Measurements from ENCODE around the gene HOXB6.

HOXB6 gene

DNA sequence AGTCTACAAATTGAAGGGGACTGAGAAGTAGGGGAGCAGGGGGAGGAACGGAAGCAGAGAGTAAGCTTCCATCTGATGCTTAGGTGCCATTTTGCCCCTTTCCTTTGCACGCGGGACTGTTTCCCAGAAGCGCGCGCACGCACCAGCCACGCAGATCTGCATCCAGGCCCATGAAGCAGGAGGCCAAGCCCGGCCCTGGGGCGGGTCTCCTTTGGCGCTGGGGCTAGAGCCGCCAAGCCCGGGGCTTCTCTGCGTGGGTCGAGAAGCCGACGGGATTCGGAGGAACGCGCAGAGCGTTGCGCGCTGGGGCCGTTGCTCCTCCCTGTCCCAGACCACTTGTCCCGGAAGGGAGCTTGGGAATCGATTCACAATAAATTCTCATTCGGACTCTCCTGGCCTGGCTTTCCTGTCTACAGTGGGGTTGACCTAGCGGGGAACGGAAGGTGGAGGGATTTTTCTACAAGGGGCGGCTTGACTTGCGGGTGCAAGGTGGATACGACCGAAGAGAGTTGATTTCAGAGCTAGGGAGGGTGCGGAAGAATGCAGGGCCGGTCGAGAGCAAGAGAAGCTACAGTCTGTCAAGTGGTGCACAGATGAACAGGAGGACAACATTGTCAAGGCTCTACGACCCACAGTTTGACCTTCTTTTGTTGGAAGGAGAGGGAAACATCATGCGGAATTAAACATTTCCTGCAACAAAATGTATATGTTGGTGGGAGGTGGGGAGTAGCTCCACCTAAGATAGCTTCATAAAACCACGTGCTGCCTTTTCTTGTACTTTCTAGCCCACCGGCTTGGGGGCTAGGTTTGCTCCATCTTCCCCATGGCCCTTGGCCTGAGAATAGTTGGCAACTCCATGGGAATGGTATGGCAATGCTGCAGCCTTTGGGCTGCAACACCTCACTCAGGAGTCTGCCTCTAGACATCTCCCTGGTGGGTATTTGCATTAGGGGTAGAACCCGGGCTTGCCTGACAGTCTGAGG, 16.9 kb upstream of the HOXB6 start:
- DNase-seq (ENCODE audit: low read depth, low spot score): no peak

DNA sequence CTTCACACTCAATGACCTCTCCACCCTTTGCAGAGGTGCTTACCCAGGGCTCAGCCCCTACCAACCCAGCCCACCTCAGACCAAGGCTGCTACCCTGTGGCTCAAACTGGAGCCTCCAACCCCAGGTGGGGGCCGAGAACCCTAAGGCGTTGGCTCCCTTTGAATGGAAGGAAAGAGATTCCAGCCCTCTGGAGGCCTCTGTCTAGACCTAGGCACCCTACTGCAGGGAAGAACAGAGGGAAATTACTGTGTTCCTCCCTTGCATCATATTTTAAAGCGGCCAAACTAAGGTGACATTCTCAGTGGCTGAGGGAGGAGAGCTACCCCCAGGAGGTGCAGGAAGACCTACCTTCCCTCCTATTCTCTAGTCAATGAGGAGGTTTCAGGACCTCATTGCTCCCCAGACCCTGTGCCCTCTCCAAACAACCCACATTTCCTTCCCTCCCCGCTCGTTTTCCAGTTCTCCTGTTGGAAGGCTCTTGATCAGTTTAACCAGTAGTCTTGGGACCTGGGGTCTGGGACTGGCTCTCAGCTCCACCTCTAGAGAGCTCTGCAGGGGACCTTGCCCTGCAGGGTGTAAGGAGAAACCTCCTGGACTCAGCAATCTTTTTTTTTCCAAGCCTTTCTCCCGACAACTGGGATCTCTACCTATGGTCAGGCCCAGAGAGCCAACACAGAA, 15.8 kb upstream of the HOXB6 start:
- no peak for DNase-seq (ENCODE audit: low read depth, low spot score)

DNA sequence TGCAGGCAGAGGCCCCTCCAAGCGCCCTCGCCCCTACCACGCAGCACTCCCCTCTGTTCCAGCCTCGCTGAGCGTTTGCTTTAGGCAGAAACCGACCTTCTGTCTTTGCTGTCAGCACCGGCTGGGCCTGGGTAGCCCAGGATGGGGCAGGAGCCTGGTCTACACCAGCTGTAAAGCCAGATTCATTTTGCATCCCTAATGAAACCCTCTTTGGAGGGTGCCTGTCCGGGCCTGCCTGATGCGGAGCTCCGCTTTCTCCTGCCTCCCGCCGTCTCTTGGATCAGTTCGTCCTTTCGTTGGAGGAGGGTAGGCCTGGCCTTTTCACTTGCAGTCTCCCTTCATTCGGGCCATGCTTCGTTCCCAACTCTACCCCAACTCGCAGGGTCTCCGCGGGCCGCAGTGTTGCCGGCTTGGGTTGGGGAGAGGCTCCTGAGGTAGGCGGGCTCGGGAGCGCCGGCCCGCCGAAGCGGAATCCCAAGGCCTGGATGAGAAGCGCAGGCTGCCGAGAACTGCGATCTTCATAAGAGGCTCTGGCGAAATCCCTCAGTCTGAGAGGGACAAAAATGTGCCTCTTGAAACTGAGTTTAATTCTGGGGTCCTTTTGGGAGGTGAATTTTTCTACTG, 15.2 kb upstream of the HOXB6 start:
- no peak for DNase-seq (ENCODE audit: low read depth, low spot score)

DNA sequence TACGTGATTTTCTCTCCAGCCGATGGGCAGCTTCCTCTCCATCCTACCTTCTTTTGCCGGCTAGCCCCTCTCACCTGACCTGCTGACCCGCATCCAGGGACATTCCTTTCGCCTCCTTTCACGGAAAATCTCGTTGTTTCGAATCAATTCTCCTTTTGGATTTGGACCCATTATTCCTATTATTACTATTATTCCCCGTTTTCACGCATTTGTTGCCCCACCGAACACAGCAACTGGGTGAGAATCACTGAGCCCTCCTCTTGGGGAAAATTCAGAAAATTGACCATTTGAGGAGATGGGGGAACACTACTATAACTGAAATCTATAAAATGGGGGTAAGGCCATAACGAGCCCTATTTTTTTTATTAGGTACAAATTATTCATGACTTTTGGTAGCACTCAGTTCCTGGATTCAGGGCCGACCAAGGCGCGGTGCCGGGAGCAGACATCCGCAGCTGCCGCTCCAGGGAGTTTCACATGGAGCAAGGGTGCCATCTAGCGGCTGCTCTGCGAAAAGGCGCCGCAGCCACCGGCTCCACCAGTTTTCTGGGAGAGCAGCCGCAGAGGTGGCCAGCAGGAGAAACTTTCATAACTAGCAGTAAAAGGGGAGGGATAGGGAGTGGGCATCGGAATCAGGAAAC, 13.6 kb upstream of the HOXB6 start:
- DNase-seq (ENCODE audit: low read depth, low spot score): peak; percentile 68

DNA sequence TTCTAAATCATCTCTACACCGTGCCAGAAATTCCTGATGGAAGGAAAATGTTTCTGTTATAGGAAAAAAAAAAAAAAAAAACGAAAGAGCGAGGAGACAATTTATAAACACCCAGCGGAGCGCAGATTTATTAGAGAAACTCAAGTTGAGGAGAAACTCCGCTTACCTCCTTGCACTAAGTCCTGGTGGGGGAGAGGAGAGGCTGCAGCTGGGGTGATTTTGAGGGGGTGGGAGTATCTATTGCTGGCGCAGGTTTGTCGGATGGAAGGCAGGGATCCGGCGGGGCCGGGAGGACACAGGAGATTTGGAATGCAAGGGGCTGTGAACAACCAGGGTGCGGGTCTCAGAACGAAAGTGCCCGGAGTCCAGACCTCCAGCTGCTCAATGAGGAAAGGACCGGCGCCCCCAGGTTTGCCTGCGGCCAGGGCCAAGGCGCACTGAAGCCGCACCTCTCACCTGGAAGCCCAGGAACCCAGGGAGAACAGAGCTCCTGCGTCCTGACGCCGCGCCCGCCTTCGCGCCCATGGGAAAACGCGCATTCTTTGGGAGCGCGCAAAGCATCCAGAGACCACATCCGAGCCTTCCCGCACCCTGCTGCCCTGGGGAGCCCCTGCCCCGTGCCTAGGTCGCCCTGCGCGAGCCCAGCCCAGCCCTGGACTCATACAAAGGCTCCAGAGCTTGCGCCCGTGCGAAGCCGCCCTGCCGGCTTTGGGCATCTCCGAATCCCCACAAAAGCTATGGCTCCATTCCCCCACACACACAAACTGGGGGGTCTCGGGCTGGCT, 12.9 kb upstream of the HOXB6 start:
- no peak for DNase-seq (ENCODE audit: low read depth, low spot score)

DNA sequence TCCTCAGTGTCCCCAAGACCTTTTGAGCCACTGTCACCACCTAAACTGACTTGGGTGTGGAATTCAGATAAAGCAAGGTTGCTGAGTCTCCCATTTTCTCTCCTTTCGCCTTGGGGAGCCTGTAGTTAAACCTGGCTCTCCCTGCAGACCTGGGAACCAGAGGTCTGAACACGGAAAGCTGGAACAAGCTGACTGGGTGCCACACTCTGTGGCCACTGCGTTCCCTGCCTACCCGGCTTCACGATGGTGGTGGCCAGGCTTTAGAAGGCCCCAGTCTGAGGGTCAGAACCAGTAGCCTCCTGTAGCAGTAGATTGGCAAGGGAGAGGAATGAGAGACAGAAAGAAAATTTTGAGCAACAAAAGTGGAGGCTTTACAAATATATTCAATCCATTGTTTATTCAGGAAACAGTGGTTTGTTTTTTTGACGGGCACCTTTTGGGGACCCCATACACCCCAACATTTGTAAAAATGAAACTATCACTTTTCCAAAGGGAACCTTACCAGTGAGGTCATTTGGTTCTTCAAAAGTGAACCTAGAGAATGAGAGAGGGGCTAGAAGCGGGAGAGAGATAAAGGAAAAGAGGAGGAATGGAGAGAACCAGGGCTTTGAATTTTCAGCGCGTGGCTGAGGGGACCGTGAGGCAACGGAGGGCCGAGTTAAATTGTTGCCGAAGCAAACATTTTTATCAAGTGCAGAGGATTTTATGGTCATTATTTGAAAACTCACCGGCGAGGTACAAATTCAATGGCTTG, 12.1 kb upstream of the HOXB6 start:
- DNase-seq (ENCODE audit: low read depth, low spot score): no peak

DNA sequence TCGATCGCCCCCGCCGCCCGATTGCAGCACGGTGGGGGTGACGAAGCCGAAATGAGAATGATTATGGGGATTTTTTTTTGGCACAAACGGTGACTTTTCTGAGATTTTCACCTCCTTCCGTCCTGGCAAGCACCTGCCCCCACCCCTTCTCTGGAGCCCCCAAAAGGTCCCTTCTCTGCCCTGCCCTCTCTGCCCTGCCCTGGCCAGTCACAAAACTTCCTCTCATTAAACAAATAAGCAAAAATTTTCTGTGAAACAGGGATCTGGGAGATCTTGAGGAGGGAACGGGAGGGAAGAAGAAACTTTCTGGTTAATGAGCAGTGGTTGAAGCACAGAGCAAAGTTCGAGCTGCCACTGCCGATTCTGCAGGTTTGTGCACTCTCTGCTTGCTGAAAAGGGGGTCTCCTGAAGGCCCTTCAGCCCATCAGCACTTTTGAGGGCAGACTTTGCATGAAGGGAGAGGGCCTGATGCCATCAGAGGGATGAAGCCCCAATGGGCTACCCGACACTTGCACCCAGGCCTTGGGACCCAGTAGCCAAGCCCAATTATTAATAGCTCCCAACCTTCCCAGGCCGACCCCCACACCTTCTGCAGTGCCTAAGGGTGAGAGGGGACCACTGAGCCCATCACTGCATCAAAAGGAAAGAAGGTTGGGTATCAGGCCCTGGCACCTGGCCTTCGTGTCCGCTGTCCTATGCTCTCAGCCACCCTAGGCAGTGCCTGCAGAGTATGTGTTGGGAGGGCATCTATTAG, 11.4 kb upstream of the HOXB6 start:
- no peak for DNase-seq (ENCODE audit: low read depth, low spot score)

DNA sequence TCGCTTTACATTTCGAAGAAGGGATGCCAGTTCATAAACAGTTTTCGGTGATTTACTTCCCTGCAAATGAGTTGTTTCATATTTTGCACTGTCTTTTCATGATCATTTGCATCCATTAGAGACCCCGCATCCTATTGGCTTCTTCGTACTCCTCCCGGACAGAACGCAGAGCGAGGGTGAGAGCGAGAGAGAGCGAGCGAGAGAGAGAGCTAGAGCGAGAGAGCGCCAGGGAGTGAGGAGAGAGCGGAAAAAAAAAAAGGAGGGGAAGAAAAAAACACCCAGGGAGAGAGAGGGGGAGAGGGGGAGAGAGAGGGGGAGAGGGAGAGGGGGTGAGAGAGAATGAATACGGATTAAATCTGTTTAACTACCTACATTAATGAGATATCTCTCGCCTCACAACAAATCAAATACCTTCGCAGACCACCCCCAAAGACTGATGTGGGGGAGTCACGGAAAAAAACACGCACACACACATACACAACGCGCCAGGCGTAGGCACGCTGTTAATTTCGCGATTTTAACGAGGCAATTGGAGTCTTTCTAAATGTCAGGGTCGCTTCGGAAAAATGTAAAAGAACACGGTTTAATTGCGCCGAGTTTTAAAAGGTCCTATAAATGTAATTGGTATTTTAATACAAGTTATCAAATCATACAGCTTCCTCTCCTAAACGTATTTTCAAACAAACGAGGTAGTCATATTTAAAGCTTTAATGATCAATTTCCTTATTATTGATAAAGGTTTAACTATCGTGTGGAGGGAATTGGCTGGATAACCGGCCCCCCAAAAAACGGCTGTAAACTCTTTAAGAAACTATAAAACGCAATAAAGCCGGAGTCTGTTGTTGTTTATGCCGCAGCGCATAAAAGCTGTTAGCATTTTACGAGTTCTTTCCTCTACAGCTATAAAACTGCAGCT, 10.5 kb upstream of the HOXB6 start, which contains the start of gene HOXB8:
Gene HOXB8 (minus strand): TSS at position 246 of the 916 bp plus-strand sequence. CDS start 588 bp downstream, outside the sequence.
- DNase-seq (ENCODE audit: low read depth, low spot score): no peak

DNA sequence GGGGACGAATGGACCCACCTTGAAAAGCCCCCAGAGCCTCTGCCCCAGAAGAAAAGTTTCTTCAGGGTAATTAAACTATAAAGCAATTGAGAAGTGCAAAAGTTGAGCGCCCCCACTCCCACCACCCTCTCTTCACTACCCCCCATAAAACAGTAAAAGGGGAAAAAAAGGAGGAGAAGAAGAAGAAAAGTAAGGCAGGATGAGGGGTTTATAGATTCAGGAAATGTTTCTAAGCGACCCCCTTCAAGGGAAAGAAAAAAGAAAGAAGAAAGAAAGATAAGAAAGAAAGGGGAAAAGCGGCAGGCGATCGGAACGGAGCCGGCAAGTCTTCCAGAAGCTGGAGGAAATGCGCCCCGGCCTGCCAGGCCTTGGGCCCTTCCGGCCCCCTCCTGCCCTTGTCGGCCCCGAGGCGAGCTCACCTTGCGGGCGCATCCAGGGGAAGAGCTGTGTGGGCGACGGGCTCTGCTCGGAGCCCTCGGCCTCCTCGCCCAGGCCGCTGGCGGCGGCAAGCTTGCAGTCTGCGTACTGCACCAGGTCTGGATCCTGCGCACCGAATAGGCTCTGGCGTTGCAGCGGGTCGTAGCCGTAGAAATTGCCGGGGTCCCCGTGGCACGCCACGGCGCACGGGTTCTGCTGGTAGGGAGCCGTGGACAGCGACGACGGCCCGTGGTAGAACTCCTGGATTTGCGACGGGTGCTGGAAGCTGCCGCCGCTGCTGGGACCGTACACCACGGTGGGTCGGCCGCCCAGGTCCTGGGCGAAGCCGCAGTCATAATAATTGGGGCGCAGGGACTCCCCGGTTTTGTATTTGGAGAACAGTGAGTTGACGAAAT, 9.3 kb upstream of the HOXB6 start:
- no peak for DNase-seq (ENCODE audit: low read depth, low spot score)

DNA sequence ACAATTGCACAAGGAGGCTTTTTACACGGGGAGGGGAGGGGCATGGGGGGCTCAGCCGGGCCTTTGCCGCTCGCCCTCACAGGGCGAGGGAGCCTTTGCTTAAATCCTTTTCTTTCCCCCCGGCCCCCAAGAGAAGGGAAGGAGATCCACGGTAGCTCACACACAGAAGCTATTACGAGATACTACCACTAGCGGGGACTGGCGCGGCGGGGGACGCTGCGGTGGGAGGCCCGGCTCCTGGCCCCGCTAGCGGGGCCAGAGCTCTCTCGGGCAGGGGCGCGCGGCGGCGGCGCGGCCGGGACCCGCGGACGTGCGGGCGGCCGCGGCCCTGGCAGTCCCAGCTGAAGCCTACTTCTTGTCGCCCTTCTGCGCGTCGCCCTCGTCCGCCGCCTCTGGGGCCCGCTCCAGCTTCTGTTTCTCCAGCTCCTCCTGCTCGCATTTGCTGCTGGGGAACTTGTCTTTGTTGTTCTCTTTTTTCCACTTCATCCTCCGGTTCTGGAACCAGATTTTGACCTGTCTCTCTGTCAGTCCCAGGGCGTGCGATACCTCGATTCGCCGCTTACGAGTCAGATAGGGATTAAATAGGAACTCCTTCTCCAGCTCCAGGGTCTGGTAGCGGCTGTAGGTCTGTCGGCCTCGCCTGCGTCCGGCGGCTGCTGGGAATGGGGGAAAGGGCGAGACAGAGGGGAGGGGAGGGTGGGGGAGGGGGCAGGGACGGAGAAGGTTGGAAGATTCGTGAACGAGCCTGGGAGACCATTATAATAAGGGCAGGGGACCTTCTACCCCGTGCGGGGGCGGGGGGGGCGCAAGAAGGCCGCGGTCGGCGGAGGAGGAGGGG, 8.3 kb upstream of the HOXB6 start:
- DNase-seq (ENCODE audit: low read depth, low spot score): no peak

DNA sequence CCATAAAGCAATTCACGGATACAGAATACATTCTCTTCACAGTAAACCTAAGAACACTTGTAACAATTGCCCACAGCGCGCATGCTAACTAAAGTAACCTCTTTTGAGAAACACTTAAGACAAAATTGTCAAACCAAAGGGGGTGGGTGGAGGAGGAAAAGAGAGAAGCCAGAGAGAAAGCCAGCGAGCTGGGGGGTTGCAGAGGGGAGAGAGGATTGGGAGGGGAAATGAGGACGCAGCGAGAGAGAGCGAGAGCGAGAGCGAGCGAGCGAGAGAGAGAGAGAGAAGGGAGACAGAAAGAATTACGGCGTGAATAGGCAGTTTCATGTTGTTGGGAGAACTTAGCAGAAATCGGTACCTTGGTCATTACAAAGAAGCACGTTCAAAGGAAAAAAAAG, 7.7 kb upstream of the HOXB6 start:
- no peak for DNase-seq (ENCODE audit: low read depth, low spot score)

DNA sequence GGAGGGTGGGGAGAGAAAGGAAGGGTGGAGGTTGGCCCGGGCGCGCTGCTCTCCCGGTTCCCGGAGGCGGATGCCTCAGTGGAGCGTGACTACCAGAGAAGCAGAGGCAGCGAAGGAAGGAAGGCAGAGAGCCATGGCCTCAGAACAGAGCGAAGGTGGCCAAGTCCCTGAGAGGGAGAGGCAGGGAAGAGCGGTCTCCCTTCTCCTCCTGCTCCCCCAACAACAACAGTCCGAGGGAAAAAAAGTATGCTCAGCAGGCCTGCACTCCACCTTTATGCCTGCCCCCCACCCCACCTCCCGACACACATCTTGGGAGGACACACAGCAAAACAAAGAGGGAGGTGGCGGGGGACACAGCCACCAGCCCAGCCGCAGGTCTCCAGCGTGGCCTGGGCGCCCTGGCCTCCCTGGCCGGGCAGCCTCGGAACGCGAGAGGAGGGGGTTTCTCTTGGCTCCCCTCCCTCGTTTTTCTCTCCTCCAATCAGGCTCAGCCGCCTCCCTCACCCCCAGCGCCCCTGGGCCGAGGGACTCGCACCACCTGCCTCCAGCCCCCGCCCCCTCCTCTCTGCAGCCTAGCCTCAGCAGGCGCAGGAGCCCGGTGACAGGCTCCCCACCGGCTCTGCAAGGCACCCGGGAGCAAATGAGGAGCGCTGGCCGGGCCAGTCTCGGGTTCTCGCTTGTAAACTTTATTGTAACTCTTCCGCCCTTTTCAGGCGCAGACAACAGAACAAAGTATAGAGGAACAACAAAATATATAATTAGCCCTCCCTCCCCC, 7.1 kb upstream of the HOXB6 start:
- DNase-seq (ENCODE audit: low read depth, low spot score): no peak

DNA sequence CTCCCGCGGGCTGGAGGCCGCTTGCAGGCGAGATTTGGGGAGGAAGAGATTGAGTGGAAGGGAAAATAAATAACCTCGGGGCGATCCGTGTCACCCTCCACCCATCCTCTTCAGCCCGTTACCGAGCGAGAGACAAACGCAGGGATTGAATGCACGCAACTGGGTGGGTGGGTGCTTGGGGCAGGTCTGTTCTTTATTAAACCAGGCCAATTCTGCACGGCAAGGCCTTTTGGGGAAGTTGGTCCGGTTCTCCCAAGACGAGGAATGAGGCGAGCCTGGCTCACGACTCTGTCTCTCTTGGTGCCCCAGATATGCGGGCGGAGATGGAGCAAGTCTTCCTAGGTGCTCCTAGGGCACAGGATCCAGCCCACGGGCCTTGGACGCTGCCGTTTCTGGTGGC, 6.4 kb upstream of the HOXB6 start:
- no peak for DNase-seq (ENCODE audit: low read depth, low spot score)

DNA sequence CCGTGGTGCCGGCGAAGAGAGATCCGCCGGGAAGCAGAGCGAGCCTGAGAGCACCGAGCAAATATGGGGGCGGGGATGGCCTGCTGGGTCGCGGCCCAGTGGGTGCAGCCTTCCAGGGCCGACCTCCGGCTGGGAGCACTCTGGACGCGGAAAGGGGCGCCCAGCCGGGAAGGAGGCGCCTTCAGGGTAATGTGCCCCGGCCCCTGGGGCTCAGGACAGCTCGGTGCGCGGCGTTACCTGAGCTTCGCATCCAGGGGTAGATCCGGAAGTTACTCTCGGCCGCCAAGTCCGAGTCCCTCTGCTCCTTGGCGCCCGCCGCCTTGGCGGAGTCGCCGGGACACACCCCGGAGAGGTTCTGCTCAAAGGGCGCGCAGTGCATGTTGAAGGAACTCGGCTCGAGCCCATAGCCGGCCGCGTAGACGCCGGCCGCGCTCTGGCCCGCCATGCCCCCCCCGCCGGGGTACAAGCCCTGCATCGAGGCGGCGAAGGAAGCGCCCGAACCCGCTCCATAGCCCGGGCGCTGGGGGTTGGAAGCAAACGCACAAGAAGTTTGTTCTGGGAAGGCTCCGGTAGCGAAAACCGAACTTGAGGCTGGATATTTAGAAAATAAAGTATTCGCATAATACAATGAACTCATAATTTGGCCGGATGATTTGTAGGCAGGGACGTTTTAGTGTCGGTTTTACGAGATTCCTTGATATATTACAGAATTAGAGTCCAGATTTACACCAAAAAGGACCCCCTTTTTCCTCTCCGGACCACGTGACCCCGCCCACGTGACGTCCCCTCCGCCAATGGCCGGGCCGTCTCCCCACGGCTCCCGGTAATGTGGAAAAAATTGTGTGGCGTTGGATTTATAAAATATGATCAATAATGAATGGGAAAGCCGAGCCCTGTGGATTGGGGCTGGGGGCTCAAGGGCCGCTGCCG, 5.8 kb upstream of the HOXB6 start, which contains the start of gene HOXB7:
Gene HOXB7 (minus strand): TSS at position 736 of the 930 bp plus-strand sequence. CDS start 99 bp downstream, at position 637.
- DNase-seq (ENCODE audit: low read depth, low spot score): no peak
